ENCODE measurements around the gene TLK2.
"Not testable (repeated sequence)": the region's sequence is repeated elsewhere in the genome, so short reads cannot be mapped to it uniquely, and the experiment has no call there.

TLK2 gene

DNA sequence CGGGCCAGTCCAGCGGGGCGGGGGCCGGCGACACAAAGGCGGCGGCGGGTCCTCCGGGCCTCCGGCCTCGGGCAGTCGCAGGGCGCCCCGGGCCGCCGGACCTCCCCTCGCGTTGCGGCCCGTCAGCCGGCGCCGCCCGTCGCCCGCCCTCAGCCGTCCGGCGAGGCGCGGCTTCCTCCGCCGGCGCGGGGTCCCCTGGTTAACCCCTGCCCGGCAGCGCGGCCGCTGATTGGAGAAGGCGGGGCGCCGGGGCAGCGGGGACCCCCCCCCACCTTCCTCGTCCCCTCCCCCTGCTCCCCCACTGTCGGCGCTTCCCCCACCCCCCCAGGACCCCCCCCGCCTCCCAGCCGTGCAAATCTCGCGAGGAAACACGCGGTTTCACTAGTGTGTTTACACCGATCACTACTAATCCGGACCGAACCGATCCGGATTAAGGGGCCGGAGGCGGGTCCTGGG is at the start of gene TLK2:
TLK2 (plus strand) TSS at position 402 of the 456 bp plus-strand sequence. CDS start 2,301 bp downstream, outside the sequence.
- H3K4me3 ChIP-seq (ENCODE audit: control insufficient read depth, low read depth, low read length), result peak within 1 kb of the TSS; percentile 67
- TF ChIP-seq, protein P1, sequence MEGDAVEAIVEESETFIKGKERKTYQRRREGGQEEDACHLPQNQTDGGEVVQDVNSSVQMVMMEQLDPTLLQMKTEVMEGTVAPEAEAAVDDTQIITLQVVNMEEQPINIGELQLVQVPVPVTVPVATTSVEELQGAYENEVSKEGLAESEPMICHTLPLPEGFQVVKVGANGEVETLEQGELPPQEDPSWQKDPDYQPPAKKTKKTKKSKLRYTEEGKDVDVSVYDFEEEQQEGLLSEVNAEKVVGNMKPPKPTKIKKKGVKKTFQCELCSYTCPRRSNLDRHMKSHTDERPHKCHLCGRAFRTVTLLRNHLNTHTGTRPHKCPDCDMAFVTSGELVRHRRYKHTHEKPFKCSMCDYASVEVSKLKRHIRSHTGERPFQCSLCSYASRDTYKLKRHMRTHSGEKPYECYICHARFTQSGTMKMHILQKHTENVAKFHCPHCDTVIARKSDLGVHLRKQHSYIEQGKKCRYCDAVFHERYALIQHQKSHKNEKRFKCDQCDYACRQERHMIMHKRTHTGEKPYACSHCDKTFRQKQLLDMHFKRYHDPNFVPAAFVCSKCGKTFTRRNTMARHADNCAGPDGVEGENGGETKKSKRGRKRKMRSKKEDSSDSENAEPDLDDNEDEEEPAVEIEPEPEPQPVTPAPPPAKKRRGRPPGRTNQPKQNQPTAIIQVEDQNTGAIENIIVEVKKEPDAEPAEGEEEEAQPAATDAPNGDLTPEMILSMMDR (IDR thresholded peaks at IDR 0.05; ENCODE audit: control insufficient read depth, insufficient read depth, low read depth, low read length, missing control alignments), result no peak
- peak; percentile 24 for DNase-seq (ENCODE audit: low read depth)

DNA sequence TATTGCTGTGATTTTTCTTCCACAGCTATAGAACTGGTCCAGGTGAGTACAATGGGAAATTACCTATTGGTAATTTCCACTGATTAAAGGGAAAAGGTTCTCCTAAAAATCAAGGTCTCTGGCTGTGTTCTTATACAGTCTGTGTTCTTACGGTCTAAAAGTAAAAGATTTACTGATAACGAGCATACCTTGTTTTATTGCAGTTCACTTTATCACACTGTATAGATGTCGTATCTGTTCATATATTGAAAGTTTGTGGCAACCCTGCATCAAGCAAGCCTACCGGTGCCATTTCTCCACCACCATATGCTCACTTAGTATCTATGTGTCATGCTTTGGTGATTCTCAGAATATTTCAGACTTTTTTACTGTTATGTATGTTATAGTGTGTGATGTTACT is 43.4 kb upstream of the TLK2 start:
- not testable (repeated sequence) for DNase-seq (ENCODE audit: low read depth); H3K4me3 ChIP-seq (ENCODE audit: control insufficient read depth, low read depth, low read length)

DNA sequence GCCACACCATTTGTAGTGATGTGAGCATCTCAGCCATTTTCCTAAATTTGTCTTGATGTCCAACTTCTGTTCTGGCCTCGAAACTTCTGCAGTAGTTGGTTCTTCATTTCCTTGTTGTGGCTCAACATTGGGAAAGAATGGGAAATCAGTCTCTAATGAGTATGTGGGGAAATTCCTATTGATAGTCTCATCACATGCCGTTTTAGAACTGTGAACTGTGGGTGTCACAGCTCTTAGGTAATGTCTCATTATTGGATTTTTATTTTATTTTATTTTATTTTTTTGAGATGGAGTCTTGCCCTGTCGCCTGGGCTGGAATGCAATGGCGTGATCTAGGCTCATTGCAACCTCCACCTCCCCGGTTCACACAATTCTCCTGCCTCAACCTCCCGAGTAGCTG is 37.4 kb upstream of the TLK2 start:
- not testable (repeated sequence) for DNase-seq (ENCODE audit: low read depth); H3K4me3 ChIP-seq (ENCODE audit: control insufficient read depth, low read depth, low read length)

DNA sequence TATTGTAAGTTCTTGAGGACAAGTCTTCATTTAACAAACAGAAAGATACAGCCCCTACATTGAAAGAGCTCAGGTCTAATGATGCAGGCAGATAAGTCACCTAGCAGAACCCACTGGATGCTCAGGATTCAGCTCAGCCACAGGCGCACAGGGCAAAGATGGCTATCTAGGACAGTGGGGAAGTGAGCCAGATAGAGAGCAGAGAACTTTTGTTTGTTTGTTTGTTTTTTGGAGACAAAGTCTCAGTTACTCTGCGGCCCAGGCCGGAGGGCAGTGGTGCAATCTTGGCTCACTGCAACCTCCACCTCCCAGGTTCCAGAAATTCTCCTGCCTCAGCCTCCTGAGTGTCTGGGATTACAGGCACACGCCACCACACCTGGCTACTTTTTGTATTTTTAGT is 34.6 kb upstream of the TLK2 start:
- H3K4me3 ChIP-seq (ENCODE audit: control insufficient read depth, low read depth, low read length), result no peak overlapping the region
- no peak for DNase-seq (ENCODE audit: low read depth)
- TF ChIP-seq, protein P1 (IDR thresholded peaks at IDR 0.05; ENCODE audit: control insufficient read depth, insufficient read depth, low read depth, low read length, missing control alignments), result no peak

DNA sequence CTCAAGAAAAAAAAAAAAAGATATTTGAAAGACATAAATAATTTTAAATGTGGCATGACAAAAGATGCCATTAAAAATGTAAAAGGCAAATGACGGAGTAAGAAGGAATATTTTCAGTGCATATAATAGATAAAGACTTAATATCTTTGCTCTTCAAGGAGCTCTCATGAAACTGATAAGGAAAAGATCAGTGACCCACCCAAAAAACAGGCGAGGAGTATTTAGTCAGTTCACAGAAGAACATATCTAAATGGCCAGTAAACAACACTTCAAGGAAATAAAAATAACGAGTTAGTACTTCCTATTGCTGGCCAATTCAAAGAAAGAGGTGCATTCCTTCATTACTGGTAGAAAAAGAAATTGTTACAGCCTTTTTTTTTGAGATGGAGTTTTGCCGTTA is 32.8 kb upstream of the TLK2 start:
- not testable (repeated sequence) for H3K4me3 ChIP-seq (ENCODE audit: control insufficient read depth, low read depth, low read length); DNase-seq (ENCODE audit: low read depth)

DNA sequence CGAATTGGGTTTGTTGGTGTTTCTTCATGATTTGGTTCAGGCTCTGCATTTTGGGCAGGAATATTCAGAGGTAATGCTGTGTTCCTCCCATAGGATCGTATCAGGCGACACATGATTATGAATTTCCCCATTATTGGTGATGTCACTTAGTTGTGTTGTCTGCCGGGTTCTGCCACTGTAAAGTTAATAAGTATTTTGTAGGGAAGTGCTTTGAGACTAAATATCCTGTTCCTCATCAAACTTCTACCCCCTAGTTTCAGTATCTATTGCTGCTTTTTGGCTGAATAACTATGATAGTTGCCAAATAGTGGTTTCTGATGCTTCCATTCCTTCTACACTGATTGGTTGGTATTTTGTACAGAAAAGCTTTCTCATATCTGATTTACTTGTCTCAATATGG is 26.4 kb upstream of the TLK2 start:
- DNase-seq (ENCODE audit: low read depth), result not testable (repeated sequence)

DNA sequence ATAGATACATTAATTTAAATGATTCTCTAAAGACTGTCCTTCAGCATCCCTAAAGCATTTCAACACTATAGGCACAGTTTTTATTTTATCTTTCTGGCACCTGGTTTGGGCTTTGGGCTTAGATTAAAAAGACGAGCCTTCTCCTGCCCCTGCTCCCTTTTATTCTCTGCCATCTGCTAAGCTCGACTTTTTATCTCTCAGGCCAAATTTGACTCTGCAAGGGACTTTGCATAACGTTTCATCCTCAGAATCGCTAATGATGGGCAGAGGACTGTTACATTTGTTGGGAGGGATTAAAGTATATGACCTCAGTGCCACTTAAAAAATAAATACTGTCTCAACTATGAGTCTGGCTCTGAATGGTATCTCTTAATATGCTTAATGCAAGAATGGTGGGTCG is 25.6 kb upstream of the TLK2 start:
- H3K4me3 ChIP-seq (ENCODE audit: control insufficient read depth, low read depth, low read length); DNase-seq (ENCODE audit: low read depth): not testable (repeated sequence)

More for the DNA sequence above, 26.4 kb upstream of the TLK2 start:
- not testable (repeated sequence) for H3K4me3 ChIP-seq (ENCODE audit: control insufficient read depth, low read depth, low read length)

DNA sequence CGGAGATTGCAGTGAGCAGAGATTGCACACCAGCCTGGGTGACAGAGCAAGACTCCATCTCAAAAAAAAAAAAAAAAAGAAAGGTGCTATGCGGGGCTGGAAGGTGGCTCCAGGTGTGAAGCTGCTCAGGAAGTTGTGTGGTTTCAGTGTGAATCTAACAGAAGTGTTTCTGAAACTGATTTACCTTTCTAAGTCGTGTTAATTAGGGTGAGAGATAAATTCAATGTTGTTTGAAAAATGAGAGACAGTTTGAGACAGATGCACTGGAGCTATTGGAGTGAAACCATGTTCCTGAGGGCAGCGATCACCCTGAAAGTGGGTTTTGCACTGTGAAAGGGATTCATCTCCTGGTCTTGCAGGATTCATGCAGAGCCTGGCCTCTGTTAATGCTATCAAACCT is 25.0 kb upstream of the TLK2 start:
- H3K4me3 ChIP-seq (ENCODE audit: control insufficient read depth, low read depth, low read length); DNase-seq (ENCODE audit: low read depth): not testable (repeated sequence)

DNA sequence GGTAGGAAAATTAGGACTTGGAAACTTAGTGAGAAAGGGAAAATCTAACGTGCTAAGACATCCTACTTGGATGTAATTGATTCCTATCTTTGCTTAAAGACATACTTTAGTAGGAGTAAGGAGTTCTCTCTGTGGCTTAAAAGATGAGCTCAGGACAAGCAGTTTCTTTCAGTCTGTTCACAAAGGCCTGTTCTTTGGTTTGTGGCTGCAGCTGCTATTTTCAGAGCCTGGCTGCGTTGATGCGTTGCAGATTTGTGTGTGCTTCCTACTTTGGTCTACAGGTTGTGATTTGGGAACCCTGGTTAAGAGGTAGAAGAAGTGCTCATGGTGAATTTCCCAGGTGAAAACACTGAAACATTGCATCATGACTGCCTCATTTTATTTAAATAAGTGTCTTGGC is 24.5 kb upstream of the TLK2 start:
- not testable (repeated sequence) for H3K4me3 ChIP-seq (ENCODE audit: control insufficient read depth, low read depth, low read length); DNase-seq (ENCODE audit: low read depth)

DNA sequence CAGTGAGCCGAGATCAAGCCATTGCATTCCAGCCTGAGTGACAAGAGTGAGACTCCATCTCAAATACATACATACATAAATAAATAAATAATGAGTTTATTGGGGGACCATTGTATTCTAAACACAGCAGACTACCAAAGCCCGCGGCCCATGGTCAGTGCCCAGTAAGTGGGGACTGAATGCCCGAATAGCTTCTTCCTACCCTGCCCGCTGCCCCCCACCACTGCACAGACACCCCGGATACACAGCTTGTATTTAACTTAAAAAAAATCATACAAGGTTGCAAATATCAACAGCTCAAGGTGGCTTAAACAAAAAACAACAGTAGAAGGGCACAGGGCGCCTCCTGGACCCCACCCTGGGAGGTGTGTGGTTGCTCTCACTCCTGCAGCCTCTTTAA is 22.6 kb upstream of the TLK2 start:
- TF ChIP-seq, protein P1 (IDR thresholded peaks at IDR 0.05; ENCODE audit: control insufficient read depth, insufficient read depth, low read depth, low read length, missing control alignments), result no peak

DNA sequence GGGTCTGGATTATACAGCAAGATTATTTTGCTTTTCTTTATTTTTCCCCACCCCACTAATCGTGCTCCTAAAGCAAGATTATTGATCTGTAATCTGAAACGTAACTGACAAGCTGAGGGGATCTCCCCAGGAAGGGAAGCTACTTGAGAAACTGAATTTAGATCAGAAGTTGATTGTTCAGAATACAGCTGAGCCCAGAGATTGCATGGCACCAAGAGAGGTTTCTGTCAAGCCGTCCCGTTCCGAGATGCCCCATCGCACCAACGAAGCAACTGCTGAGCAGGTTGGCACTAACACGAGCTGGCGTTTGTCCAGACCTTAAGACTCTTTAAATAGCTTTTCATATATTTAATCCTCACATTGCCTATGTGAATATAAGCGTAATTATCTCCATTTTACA is 20.1 kb upstream of the TLK2 start:
- DNase-seq (ENCODE audit: low read depth); H3K4me3 ChIP-seq (ENCODE audit: control insufficient read depth, low read depth, low read length): not testable (repeated sequence)

More for the DNA sequence above, 22.6 kb upstream of the TLK2 start:
- no peak for DNase-seq (ENCODE audit: low read depth)
- no peak overlapping the region for H3K4me3 ChIP-seq (ENCODE audit: control insufficient read depth, low read depth, low read length)

DNA sequence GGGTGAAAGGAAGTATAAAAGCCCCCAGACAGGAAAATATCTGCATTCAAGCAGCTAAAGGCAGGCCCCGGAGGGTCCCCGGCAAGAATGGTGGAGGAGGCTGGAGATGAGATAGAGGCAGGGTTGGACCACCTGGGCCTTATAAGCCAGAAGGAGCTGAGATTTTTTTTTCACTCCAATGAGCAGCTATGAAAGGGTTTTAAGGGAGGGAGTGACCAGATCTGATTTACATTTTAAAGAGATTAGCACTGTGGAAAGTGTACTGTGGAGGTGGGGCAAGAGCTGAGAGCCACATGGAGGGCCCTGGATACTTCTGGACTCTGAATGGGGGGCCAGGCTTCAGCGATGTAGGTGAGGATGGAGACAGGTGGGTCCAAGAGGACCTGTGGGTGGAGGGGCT is 14.2 kb upstream of the TLK2 start:
- H3K4me3 ChIP-seq (ENCODE audit: control insufficient read depth, low read depth, low read length); DNase-seq (ENCODE audit: low read depth): not testable (repeated sequence)

DNA sequence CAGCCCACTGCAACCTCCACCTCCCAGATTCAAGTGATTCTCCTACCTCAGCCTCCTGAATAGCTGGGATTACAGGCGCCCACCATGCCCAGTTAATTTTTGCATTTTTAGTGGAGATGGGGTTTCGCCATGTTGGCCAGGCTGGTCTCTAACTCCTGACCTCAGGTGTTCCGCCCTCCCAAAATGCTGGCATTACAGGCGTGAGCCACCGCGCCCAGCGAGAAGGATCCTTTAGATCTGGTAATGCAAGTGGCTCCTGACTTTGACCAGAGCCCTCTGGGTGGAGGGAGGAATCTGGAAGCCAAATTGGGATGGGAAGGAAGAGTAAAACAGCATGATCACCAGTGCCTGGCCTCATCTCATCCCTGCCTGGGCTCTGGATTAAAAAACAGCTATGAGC is 13.4 kb upstream of the TLK2 start:
- not testable (repeated sequence) for DNase-seq (ENCODE audit: low read depth); H3K4me3 ChIP-seq (ENCODE audit: control insufficient read depth, low read depth, low read length)

DNA sequence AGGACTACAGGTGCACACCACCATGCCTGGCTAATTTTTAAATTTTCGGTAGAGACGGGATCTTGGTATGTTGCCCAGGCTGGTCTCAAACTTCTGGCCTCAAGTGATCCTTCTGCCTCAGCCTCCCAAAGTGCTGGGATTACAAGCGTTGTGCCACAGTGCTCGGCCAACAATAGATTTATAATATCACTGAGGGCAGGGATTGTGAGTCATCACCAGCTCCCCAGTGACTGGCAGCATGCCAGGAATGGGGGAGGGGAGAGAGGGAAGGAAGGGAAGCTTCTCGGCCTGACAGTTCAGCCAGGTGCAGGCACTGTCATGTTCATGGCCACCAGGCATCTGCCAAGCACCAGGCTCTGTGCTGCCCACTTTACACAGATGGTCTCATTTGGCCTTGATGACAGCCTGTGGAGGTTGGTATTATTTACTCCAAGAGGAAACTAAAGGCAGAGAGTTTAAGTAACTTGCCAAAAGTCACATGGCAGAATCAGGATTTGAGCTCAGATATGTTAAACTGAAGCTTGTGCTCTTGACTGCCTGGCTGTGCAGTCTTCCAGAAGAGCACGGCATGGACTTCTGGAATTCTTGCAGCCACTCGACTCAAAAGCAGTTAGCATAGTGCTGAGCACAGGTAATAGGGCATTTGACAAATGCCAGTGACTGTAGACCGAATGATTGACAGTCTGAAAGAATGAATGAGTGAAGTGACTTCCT is 7.8 kb upstream of the TLK2 start:
- not testable (repeated sequence) for DNase-seq (ENCODE audit: low read depth)

DNA sequence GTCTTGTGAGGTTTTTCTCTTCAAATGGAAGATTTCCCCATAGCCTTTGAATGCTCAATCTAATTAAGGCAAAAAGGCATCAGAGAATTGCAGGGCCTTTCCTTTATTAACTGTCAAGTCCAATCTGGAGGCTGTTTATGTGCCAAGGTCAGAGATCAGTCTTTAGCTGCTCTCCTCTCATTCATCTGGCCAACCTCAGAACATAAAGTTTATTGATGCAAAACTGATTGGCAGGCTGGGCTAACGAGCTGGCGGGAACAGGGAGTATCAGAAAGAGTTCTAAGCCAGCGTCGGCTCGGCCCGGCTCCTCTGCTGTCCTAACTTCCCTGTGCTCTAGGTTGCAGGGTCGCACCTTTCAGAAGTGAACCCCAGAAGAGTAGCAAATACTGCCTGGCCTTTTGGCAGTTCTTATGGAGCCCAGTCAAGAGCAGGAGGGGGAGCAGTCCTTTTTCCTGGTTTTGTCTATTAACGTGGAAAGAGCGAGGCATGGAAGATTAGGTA is 7.2 kb upstream of the TLK2 start:
- not testable (repeated sequence) for H3K4me3 ChIP-seq (ENCODE audit: control insufficient read depth, low read depth, low read length); DNase-seq (ENCODE audit: low read depth)

More for the DNA sequence above, 7.8 kb upstream of the TLK2 start:
- H3K4me3 ChIP-seq (ENCODE audit: control insufficient read depth, low read depth, low read length), result not testable (repeated sequence)
